Type B pancreatic cell (in vitro differentiated cells): Measurements from ENCODE around the gene TENM4. TPM values are rescaled to one million over a fixed set of nuclear protein-coding genes. Genes with fewer than 3 reads are reported as not detected.

Source experiments
- DNase-seq: peaks from one replicate; pipeline ENCODE4 v3.0.0; 2021; ENCODE audit warnings: mixed read lengths; ENCODE audit not compliant: unreplicated experiment; ENCODE audit errors: extremely low spot score
- H3K27ac Mint-ChIP-seq: 2 replicates; pipeline ENCODE4 v1.8.0; 2021; ENCODE audit warnings: mild to moderate bottlenecking, mixed read lengths
- H3K27me3 Mint-ChIP-seq: 2 replicates; pipeline ENCODE4 v1.8.0; 2021; ENCODE audit warnings: mixed read lengths
- H3K36me3 Mint-ChIP-seq: 2 replicates; pipeline ENCODE4 v1.8.0; 2021; ENCODE audit warnings: mixed read lengths
- H3K4me1 Mint-ChIP-seq: one replicate; pipeline ENCODE4 v1.8.0; 2021; ENCODE audit warnings: mixed read lengths; ENCODE audit not compliant: unreplicated experiment
- H3K4me3 Mint-ChIP-seq: 2 replicates; pipeline ENCODE4 v1.8.0; 2021; ENCODE audit warnings: mild to moderate bottlenecking, mixed read lengths
- H3K9me3 Mint-ChIP-seq: 2 replicates; pipeline ENCODE4 v1.8.0; 2021; ENCODE audit warnings: mixed read lengths
- total RNA-seq: library from RNA; stranded (reverse); gene quantifications from 2 replicates; pipeline ENCODE4 v1.2.1, GENCODE V29; 2021; ENCODE audit warnings: low replicate concordance
- TF ChIP-seq, protein P1 (sequence below): fragments of 200-600 bp; sonication (generic); conservative IDR thresholded peaks from 2 replicates; pipeline ENCODE4 v1.5.0; 2021; ENCODE audit warnings: antibody characterized with exemption, mild to moderate bottlenecking

The TENM4 gene
- total RNA-seq, 1 donor from 2014 or later, result 156 TPM

DNA sequence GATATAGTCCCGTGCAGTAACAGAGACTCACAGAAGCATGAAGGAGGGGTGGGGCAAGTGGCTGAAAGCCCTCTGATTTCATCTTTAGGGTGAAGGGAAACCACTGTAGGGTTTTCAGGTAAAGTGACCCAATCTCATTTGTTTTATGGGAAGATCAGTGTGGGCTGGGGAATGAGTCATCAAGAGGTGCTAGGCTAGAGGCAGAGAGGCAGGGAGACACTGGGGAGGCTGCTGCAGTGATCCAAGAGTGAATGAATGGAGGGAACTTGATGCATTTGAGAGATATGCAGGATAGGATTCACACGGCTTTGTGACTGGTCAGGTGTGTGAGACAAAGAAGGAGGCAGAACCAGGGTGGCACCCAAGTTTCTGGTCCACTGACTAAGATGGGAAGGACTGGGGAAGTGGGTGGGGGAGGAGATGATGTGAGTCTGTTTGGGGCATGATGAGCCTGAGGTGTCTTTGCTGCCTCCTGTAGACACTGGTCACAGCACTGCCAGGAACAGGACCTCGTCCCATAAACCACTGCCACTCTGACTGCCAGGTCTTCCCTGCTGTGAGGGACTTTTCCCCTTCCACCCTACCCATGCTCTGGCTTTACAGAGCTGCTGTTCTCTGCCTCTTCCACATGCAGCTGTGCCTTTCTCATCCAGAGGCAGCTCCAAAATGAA is 239.0 kb downstream of the TENM4 start:
- H3K9me3 Mint-ChIP-seq, result no peaks in the 10 kb centered on the region
- no peak overlapping the region for H3K27ac Mint-ChIP-seq
- H3K4me1 Mint-ChIP-seq, result no peaks in the 10 kb centered on the region
- H3K27me3 Mint-ChIP-seq, result no peaks in the 10 kb centered on the region
- TF ChIP-seq, protein P1, sequence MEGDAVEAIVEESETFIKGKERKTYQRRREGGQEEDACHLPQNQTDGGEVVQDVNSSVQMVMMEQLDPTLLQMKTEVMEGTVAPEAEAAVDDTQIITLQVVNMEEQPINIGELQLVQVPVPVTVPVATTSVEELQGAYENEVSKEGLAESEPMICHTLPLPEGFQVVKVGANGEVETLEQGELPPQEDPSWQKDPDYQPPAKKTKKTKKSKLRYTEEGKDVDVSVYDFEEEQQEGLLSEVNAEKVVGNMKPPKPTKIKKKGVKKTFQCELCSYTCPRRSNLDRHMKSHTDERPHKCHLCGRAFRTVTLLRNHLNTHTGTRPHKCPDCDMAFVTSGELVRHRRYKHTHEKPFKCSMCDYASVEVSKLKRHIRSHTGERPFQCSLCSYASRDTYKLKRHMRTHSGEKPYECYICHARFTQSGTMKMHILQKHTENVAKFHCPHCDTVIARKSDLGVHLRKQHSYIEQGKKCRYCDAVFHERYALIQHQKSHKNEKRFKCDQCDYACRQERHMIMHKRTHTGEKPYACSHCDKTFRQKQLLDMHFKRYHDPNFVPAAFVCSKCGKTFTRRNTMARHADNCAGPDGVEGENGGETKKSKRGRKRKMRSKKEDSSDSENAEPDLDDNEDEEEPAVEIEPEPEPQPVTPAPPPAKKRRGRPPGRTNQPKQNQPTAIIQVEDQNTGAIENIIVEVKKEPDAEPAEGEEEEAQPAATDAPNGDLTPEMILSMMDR, result no peak
- DNase-seq, result no peak
- H3K4me3 Mint-ChIP-seq, result no peak overlapping the region
- H3K36me3 Mint-ChIP-seq, result peaks cover 15% of the 10 kb centered on the region

GRCh38 chr11:79200398-79201070 is 240.3 kb downstream of the TENM4 start:
- DNase-seq, result no peak
- peaks cover 14% of the 10 kb centered on the region for H3K36me3 Mint-ChIP-seq
- no peak overlapping the region for H3K27ac Mint-ChIP-seq
- H3K4me1 Mint-ChIP-seq, result no peaks in the 10 kb centered on the region
- TF ChIP-seq, protein P1, result no peak
- H3K9me3 Mint-ChIP-seq, result no peaks in the 10 kb centered on the region
- no peak overlapping the region for H3K4me3 Mint-ChIP-seq
- H3K27me3 Mint-ChIP-seq, result no peaks in the 10 kb centered on the region

DNA sequence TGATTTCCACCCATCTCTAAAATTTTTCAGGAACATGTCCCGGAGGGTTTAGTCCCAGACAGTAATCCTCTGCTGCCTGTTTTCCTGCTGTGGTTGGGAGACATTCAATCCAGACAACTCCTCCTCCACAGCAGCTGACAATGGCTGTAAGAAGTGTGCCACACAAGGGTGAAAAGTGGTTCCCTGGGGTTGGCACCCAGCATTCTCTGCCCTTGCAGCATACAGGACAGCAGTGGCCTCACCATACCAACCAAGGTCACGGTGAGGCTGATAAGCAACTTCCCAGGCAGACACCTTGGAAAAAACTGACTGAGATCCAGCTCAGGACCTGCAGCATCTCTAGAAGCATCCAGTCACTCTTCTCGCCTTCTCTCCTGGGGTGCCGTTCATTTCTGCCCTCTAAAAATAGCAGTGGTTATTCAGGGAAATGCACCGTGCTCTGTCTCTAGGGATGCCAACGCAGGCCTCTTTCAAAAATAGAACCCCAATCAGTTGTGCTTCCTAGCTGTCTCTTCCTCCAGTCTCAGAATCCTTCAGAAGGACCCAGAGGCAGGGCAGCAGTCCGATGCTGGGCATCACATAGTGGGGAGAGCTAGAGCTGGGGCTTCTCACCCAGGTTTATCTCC is 241.0 kb downstream of the TENM4 start:
- no peak for DNase-seq
- Mint-ChIP-seq H3K36me3 (peaks cover 16% of the 10 kb centered on the region), H3K4me1 (no peaks in the 10 kb centered on the region), H3K27ac (no peak overlapping the region), H3K4me3 (no peak overlapping the region), H3K27me3 (no peaks in the 10 kb centered on the region), H3K9me3 (no peaks in the 10 kb centered on the region)
- TF ChIP-seq, protein P1, result no peak

GRCh38 chr11:79198898-79199250 is 242.0 kb downstream of the TENM4 start:
- no peak overlapping the region for H3K27ac Mint-ChIP-seq
- no peaks in the 10 kb centered on the region for H3K27me3 Mint-ChIP-seq
- TF ChIP-seq, protein P1, result no peak
- H3K4me3 Mint-ChIP-seq, result no peak overlapping the region
- no peak for DNase-seq
- H3K9me3 Mint-ChIP-seq, result no peaks in the 10 kb centered on the region
- peaks cover 21% of the 10 kb centered on the region for H3K36me3 Mint-ChIP-seq
- H3K4me1 Mint-ChIP-seq, result no peaks in the 10 kb centered on the region

DNA sequence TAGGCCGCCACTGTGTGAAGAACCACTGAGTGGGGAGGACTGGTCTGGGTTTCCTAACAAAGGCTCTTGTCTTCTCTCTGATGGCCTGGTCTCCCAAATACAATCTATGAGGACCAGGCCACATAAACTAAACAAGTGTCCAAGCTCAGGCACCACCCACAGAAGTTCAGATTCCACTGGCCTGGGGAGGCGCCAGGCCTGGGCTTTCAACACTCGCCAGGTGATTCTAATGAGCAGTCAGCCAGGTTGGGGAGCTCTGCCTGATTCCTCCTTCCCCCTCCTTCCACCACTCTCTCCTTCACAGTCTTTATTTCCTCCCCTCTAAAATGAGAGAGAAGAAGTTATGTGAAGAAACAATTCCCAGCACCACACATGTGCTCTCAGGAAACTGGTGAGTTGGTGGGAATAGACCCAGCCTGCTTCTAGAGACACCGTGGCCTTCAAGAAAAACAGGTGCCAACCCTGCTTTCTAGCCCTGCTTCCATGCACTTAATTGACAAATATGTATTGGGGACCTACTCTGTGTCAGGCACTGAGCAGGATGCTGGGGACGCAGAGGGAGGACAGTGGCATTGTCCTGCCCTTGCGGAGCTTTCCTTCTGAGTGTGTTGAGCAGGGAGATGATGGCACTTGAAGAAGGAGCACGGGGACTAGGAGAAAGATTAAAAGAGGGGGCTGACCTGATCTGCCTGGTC is 242.5 kb downstream of the TENM4 start:
- H3K4me3 Mint-ChIP-seq, result no peak overlapping the region
- no peak for DNase-seq
- H3K4me1 Mint-ChIP-seq, result no peaks in the 10 kb centered on the region
- TF ChIP-seq, protein P1, result no peak
- H3K27ac Mint-ChIP-seq, result no peak overlapping the region
- H3K27me3 Mint-ChIP-seq, result no peaks in the 10 kb centered on the region
- peaks cover 18% of the 10 kb centered on the region for H3K36me3 Mint-ChIP-seq
- H3K9me3 Mint-ChIP-seq, result no peaks in the 10 kb centered on the region
